ENCODE data around the gene NOB1. TPM values are rescaled to one million over a fixed set of nuclear protein-coding genes. Genes with fewer than 3 reads are reported as not detected.

Gene NOB1
- total RNA-seq = 23.2 TPM
- 32.3 TPM for polyA plus RNA-seq
- long read RNA-seq, donor 1 = 0 reads
- long read RNA-seq, donor 2 = 0 reads
- long read RNA-seq, donor 3, transcript NOB1-201 (9 exons, 1,734 nt) = major isoform, 21 of 21 reads
- long read RNA-seq, donor 3, partial matches to known transcripts = 0 of 21 reads
- long read RNA-seq, donor 3, other reads (novel, unspliced or antisense) = 0 of 21 reads
- long read RNA-seq, donor 4, transcript NOB1-201 (9 exons, 1,734 nt) = major isoform, 7 of 7 reads
- long read RNA-seq, donor 4, partial matches to known transcripts = 0 of 7 reads
- long read RNA-seq, donor 4, other reads (novel, unspliced or antisense) = 0 of 7 reads
- long read RNA-seq, donor 5, transcript NOB1-201 (9 exons, 1,734 nt) = major isoform, 27 of 65 reads
- long read RNA-seq, donor 5, partial matches to known transcripts = 37 of 65 reads
- long read RNA-seq, donor 5, other reads (novel, unspliced or antisense) = 0 of 65 reads
- long read RNA-seq, donor 6, transcript NOB1-201 (9 exons, 1,734 nt) = major isoform, 21 of 21 reads
- long read RNA-seq, donor 6, partial matches to known transcripts = 0 of 21 reads
- long read RNA-seq, donor 6, other reads (novel, unspliced or antisense) = 0 of 21 reads
- long read RNA-seq, donor 7, transcript NOB1-201 (9 exons, 1,734 nt) = major isoform, 16 of 18 reads
- long read RNA-seq, donor 7, partial matches to known transcripts = 0 of 18 reads
- long read RNA-seq, donor 7, other reads (novel, unspliced or antisense) = 0 of 18 reads
- long read RNA-seq, donor 8, transcript NOB1-201 (9 exons, 1,734 nt) = major isoform, 8 of 9 reads
- long read RNA-seq, donor 8, partial matches to known transcripts = 0 of 9 reads
- long read RNA-seq, donor 8, other reads (novel, unspliced or antisense) = 0 of 9 reads
- long read RNA-seq, donor 9, transcript NOB1-201 (9 exons, 1,734 nt) = major isoform, 7 of 8 reads
- long read RNA-seq, donor 9, partial matches to known transcripts = 0 of 8 reads
- long read RNA-seq, donor 9, other reads (novel, unspliced or antisense) = 0 of 8 reads
- long read RNA-seq, donor 10, partial matches to known transcripts = 0 of 5 reads
- long read RNA-seq, donor 10, other reads (novel, unspliced or antisense) = 0 of 5 reads

DNA sequence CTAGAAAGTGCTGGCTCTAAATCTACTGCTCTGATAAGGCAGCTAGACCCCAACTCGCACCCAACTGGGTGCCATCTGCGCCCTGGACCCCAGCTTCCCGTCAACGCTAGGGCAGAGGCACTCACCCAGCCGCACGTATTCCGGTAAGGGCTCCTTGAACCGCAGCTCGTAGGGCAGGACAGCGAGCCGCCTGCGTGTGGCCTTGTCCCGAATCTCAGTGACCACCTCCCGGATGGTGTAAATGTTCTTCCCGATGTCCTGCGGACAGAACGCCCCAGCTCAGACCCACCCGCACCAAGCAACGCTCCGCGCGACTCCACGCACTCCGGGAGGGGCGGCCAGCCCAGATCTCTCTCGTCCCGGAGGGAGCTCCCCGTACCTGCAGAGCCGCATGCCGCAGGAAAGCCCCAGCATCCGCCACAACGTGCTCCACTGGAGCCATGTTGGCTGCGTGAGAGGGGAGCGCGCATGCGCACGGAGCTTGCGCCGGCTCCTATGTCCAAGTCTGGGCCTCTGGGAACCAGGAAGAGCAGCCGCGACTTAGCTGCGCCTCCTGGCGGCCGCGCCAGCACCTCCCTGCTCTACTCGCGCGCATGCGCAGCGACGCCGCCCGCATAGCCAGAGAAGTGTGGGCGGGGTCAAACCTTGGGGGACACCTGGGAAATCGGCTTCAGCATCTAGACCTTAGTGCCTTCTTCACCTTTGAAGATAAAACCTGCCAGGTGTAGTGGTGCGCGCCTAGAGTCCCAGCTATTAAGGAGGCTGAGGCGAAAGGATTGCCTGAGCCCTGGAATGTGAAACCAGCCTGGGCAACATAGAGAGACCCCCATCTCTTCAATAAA lies at the start of gene NOB1:
Gene NOB1 (minus strand): TSS at position 458 of the 842 bp plus-strand sequence. CDS start 16 bp downstream, at position 442.
- Histone ChIP-seq H3K9me3 (ENCODE audit: control insufficient read depth in 2 of 2, insufficient read depth in 1 of 2, low read length in 1 of 2) (no peaks in the 10 kb centered on the region), H3K4me1 (ENCODE audit: control insufficient read depth in 2 of 2, insufficient read depth in 2 of 2, low read length in 2 of 2) (peaks cover 4 to 12% of the 10 kb centered on the region in 2 donors), H3K27me3 (ENCODE audit: control insufficient read depth in 2 of 2, insufficient read depth in 1 of 2, low read length in 1 of 2) (no peaks in the 10 kb centered on the region), H3K27ac (ENCODE audit: low read depth in 1 of 2, low read length in 1 of 2) (peak within 1 kb of the TSS in 1 of 2 donors; percentile 55), H3K36me3 (ENCODE audit: control insufficient read depth in 2 of 2, insufficient read depth in 2 of 2, low read length in 1 of 2) (peaks cover 18 to 22% of the 10 kb centered on the region in 2 donors), H3K4me3 (ENCODE audit: low read length in 2 of 2) (peak within 1 kb of the TSS; percentile 68 to 95)
- WGBS = under 1% methylated on average over 58 of the region's 58 CpGs
- DNase-seq (ENCODE audit: low read depth in 6 of 9, low spot score in 9 of 9) = peak; percentile 95 to 100 (median 98)

DNA sequence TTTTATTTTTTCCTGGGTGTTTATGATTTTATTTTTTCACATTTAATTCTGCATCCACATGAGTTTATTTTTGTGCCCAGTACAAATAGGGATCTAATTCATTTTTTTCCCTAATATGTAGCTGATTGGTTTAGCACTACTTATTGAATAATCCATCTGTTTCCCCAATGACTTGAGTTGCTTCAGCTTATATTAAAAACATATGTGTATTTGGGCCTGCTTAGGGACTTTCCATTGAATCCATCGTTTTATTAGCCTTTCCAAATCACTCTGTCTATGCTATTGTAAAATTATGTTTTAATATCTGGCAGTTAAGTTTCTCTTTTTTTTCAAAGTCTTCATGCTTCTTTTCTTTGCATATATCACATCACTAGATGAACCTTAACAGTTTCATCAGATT lies 49.6 kb upstream of the NOB1 start:
- Histone ChIP-seq H3K27me3 (ENCODE audit: control insufficient read depth in 2 of 2, insufficient read depth in 1 of 2, low read length in 1 of 2) (no peaks in the 10 kb centered on the region), H3K27ac (ENCODE audit: low read depth in 1 of 2, low read length in 1 of 2) (no peak overlapping the region), H3K9me3 (ENCODE audit: control insufficient read depth in 2 of 2, insufficient read depth in 1 of 2, low read length in 1 of 2) (no peaks in the 10 kb centered on the region), H3K4me1 (ENCODE audit: control insufficient read depth in 2 of 2, insufficient read depth in 2 of 2, low read length in 2 of 2) (peaks cover 0 to 2% of the 10 kb centered on the region in 2 donors), H3K36me3 (ENCODE audit: control insufficient read depth in 2 of 2, insufficient read depth in 2 of 2, low read length in 1 of 2) (peaks cover 9 to 25% of the 10 kb centered on the region in 2 donors), H3K4me3 (ENCODE audit: low read length in 2 of 2) (no peak overlapping the region)
- DNase-seq (ENCODE audit: low read depth in 6 of 9, low spot score in 9 of 9) = no peak
- WGBS = 95% methylated on average over 1 of the region's 1 CpG

DNA sequence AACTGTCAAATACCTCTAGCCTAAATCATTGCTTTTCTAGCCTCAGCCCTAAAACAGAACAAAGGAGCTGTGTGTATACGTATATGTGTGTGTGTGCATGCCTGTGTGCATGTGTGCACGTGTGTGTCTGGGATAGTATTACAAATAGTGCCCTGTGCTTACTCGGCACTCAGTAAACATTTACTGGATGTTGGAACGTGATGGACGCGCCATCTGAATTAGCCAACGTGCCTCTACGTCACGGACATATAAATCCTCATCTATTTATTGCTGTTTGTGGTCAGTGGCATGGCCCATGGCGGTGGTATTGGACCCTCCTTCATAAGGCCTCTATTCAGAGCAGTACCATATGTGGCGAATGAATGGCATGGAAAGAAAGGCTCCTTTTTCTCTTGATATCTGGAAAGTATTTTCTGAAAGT lies 44.9 kb upstream of the NOB1 start:
- 97% methylated on average over 11 of the region's 11 CpGs for WGBS
- Histone ChIP-seq H3K36me3 (ENCODE audit: control insufficient read depth in 2 of 2, insufficient read depth in 2 of 2, low read length in 1 of 2) (peaks cover 17 to 27% of the 10 kb centered on the region in 2 donors), H3K27ac (ENCODE audit: low read depth in 1 of 2, low read length in 1 of 2) (no peak overlapping the region), H3K9me3 (ENCODE audit: control insufficient read depth in 2 of 2, insufficient read depth in 1 of 2, low read length in 1 of 2) (no peaks in the 10 kb centered on the region), H3K27me3 (ENCODE audit: control insufficient read depth in 2 of 2, insufficient read depth in 1 of 2, low read length in 1 of 2) (no peaks in the 10 kb centered on the region), H3K4me1 (ENCODE audit: control insufficient read depth in 2 of 2, insufficient read depth in 2 of 2, low read length in 2 of 2) (peaks cover 0 to 2% of the 10 kb centered on the region in 2 donors), H3K4me3 (ENCODE audit: low read length in 2 of 2) (no peak overlapping the region)
- no peak for DNase-seq (ENCODE audit: low read depth in 6 of 9, low spot score in 9 of 9)

DNA sequence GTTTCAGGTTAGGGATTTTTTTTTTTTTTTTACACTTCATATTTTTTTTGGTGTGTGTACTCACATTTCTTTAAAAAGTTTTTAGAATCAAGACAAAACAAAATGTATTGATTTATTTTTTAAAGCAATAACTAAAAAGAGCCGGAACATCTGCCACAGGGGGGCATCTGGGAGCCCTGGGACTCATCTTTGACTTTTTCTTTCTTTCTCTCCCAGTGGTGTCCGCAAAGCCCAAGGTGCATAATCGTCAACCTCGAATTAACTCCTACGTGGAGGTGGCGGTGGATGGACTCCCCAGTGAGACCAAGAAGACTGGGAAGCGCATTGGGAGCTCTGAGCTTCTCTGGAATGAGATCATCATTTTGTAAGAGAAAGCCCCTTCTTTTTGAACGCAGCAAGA lies 43.7 kb upstream of the NOB1 start:
- H3K27ac ChIP-seq (ENCODE audit: low read depth in 1 of 2, low read length in 1 of 2) = no peak overlapping the region
- DNase-seq (ENCODE audit: low read depth in 6 of 9, low spot score in 9 of 9) = no peak
- WGBS = 98% methylated on average over 8 of the region's 8 CpGs
- no peaks in the 10 kb centered on the region for H3K9me3 ChIP-seq (ENCODE audit: control insufficient read depth in 2 of 2, insufficient read depth in 1 of 2, low read length in 1 of 2)
- H3K4me3 ChIP-seq (ENCODE audit: low read length in 2 of 2) = no peak overlapping the region
- H3K27me3 ChIP-seq (ENCODE audit: control insufficient read depth in 2 of 2, insufficient read depth in 1 of 2, low read length in 1 of 2) = no peaks in the 10 kb centered on the region
- peaks cover 0 to 2% of the 10 kb centered on the region in 2 donors for H3K4me1 ChIP-seq (ENCODE audit: control insufficient read depth in 2 of 2, insufficient read depth in 2 of 2, low read length in 2 of 2)
- H3K36me3 ChIP-seq (ENCODE audit: control insufficient read depth in 2 of 2, insufficient read depth in 2 of 2, low read length in 1 of 2) = peaks cover 17 to 27% of the 10 kb centered on the region in 2 donors

DNA sequence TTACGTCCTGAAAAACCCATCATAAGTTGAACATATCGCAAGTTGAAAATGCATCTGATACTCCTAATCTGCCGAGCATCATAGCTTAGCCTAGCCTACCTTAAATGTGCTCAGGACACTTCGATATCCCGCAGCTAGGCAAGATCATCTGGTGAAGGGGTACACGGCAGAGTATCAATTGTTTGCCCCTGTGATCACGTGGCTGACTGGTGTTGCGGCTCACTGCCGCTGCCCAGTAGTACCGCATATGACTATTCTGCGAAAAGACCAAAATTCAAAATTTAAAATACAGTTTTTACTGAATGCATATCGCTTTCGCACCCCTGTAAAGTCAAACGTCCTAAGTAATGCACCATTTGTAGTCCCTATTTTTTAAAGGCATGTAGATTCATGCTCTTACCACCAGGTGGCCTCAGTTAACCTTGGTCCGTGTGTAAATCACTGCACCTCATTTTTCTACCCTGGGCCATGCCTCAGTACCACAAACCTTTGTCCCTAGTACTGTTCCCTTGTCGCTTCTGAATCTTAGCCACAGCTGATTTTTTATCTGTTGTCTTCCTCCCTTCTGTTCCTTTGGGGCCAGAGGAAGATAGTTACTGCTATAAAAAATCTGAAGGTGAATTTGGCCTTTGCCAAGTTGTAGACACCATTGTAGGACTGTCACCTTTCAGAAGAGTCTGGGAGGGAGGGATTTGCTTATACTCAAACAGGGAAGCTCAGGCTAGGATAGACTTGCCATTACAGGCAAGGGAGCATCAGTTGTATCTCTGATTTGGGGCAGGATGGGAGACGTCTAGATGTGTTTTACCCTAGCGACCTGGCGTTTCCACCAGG lies 41.8 kb upstream of the NOB1 start:
- 82% methylated on average over 19 of the region's 19 CpGs for WGBS
- peaks cover 17 to 26% of the 10 kb centered on the region in 2 donors for H3K36me3 ChIP-seq (ENCODE audit: control insufficient read depth in 2 of 2, insufficient read depth in 2 of 2, low read length in 1 of 2)
- H3K4me3 ChIP-seq (ENCODE audit: low read length in 2 of 2) = no peak overlapping the region
- peak in 7 of 9 donors; percentile 4 to 51 (median 24) for DNase-seq (ENCODE audit: low read depth in 6 of 9, low spot score in 9 of 9)
- H3K27me3 ChIP-seq (ENCODE audit: control insufficient read depth in 2 of 2, insufficient read depth in 1 of 2, low read length in 1 of 2) = no peaks in the 10 kb centered on the region
- no peak overlapping the region for H3K27ac ChIP-seq (ENCODE audit: low read depth in 1 of 2, low read length in 1 of 2)
- H3K9me3 ChIP-seq (ENCODE audit: control insufficient read depth in 2 of 2, insufficient read depth in 1 of 2, low read length in 1 of 2) = no peaks in the 10 kb centered on the region
- H3K4me1 ChIP-seq (ENCODE audit: control insufficient read depth in 2 of 2, insufficient read depth in 2 of 2, low read length in 2 of 2) = peaks cover 0 to 2% of the 10 kb centered on the region in 2 donors

DNA sequence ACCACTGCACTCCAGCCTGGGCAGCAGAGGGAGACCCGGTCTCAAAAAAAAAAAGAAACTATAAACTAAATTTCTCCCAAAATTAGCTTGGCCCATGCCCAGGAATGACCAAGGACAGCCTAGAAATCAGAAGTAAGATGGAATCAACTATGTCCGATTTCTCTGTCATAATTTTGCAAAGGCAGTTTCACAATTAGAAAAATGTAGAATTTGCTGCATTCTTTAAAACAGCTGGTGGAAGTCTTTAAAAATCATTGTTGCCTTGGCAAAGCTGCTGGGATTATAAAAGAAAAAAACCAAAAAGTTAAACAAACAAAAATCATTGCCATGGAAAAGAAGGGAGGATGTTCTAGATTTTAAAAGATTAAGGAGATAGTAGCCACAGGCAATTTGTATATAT lies 39.8 kb upstream of the NOB1 start:
- no peaks in the 10 kb centered on the region for H3K27me3 ChIP-seq (ENCODE audit: control insufficient read depth in 2 of 2, insufficient read depth in 1 of 2, low read length in 1 of 2)
- H3K4me3 ChIP-seq (ENCODE audit: low read length in 2 of 2) = no peak overlapping the region
- no peak for DNase-seq (ENCODE audit: low read depth in 6 of 9, low spot score in 9 of 9)
- no peak overlapping the region for H3K27ac ChIP-seq (ENCODE audit: low read depth in 1 of 2, low read length in 1 of 2)
- H3K4me1 ChIP-seq (ENCODE audit: control insufficient read depth in 2 of 2, insufficient read depth in 2 of 2, low read length in 2 of 2) = no peaks in the 10 kb centered on the region
- H3K9me3 ChIP-seq (ENCODE audit: control insufficient read depth in 2 of 2, insufficient read depth in 1 of 2, low read length in 1 of 2) = no peaks in the 10 kb centered on the region
- WGBS = 95% methylated on average over 2 of the region's 2 CpGs
- H3K36me3 ChIP-seq (ENCODE audit: control insufficient read depth in 2 of 2, insufficient read depth in 2 of 2, low read length in 1 of 2) = peaks cover 11 to 19% of the 10 kb centered on the region in 2 donors

DNA sequence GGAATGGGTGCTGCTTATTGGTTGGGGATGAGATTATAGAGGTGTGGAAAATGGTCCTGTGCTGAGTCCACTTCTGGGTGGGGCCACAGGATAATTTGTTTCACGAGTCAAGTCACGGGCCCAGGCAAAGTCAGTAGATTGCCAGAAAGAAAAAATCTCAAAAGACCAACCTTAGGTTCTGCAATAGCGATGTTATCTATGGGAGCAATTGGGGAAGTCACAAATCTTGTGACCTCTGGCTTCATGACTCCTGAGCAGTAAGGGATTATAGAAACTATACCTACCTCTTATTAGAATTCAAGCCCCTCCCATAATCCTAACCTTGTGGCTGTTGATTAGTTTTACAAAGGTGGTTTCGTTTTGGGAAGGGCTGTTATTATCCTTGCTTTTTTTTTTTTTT lies 38.8 kb upstream of the NOB1 start:
- Histone ChIP-seq H3K36me3 (ENCODE audit: control insufficient read depth in 2 of 2, insufficient read depth in 2 of 2, low read length in 1 of 2) (peaks cover 10 to 13% of the 10 kb centered on the region in 2 donors), H3K27me3 (ENCODE audit: control insufficient read depth in 2 of 2, insufficient read depth in 1 of 2, low read length in 1 of 2) (no peaks in the 10 kb centered on the region), H3K4me1 (ENCODE audit: control insufficient read depth in 2 of 2, insufficient read depth in 2 of 2, low read length in 2 of 2) (no peaks in the 10 kb centered on the region), H3K9me3 (ENCODE audit: control insufficient read depth in 2 of 2, insufficient read depth in 1 of 2, low read length in 1 of 2) (no peaks in the 10 kb centered on the region), H3K4me3 (ENCODE audit: low read length in 2 of 2) (no peak overlapping the region), H3K27ac (ENCODE audit: low read depth in 1 of 2, low read length in 1 of 2) (no peak overlapping the region)
- no peak for DNase-seq (ENCODE audit: low read depth in 6 of 9, low spot score in 9 of 9)
- WGBS = 98% methylated on average over 4 of the region's 4 CpGs
